OCI-LY7 (cell line): Measurements from ENCODE around the gene LCK. TPM values are rescaled to one million over a fixed set of nuclear protein-coding genes. Genes with fewer than 3 reads are reported as not detected.

ENCODE experiments used
- BruUV-seq: library from RNA; stranded (reverse); fragments of 400-500 nt; replicated peaks from 2 replicates; lab custom pipeline; 2021; lab: Mats Ljungman, UMichigan
- CTCF ChIA-PET: fragments of 300-600 bp; sonication (Branson Sonifier 250); formaldehyde crosslinking; loops from one replicate; lab custom pipeline; 2022; ENCODE audit warnings: antibody characterized with exemption; ENCODE audit not compliant: unreplicated experiment; lab: Charles Lee
- POLR2A ChIA-PET: fragments of 300-600 bp; sonication (Branson Sonifier 250); formaldehyde crosslinking; loops from one replicate; lab custom pipeline; 2022; ENCODE audit warnings: antibody characterized with exemption; lab: Charles Lee
- DNase-seq: peaks from one replicate; pipeline ENCODE4 v3.0.0-alpha.2; 2015; ENCODE audit warnings: low spot score
- H2AFZ ChIP-seq: fragments of 200-600 bp; sonication (generic), shearing (Covaris generic); 2 replicates; pipeline ENCODE4 v1.6.1; 2014; ENCODE audit warnings: mild to moderate bottlenecking, antibody characterized with exemption, low read length, moderate library complexity
- H3K27ac ChIP-seq: fragments of 200-600 bp; sonication (generic); 2 replicates; pipeline ENCODE4 v1.5.1; 2014; ENCODE audit warnings: mixed run types, low read depth, mild to moderate bottlenecking, moderate library complexity, low read length, inconsistent platforms; ENCODE audit not compliant: poor library complexity, severe bottlenecking
- H3K36me3 ChIP-seq: fragments of 200-600 bp; sonication (generic); 2 replicates; pipeline ENCODE4 v1.6.1; 2014; ENCODE audit warnings: mild to moderate bottlenecking, antibody characterized with exemption, low read length, moderate library complexity, mixed read lengths; ENCODE audit not compliant: insufficient read depth
- H3K4me1 ChIP-seq: fragments of 200-600 bp; sonication (generic); 2 replicates; pipeline ENCODE4 v1.5.1; 2014; ENCODE audit warnings: mild to moderate bottlenecking, low read length; ENCODE audit not compliant: insufficient read depth, poor library complexity, severe bottlenecking
- H3K4me2 ChIP-seq: fragments of 200-600 bp; sonication (generic); 2 replicates; pipeline ENCODE4 v1.6.1; 2014; ENCODE audit warnings: mild to moderate bottlenecking, low read length
- H3K4me3 ChIP-seq: fragments of 200-600 bp; sonication (generic); 2 replicates; pipeline ENCODE4 v1.5.1; 2014; ENCODE audit warnings: mild to moderate bottlenecking, low read depth, low read length; ENCODE audit not compliant: poor library complexity, severe bottlenecking
- H3K79me2 ChIP-seq: fragments of 200-600 bp; sonication (generic); 2 replicates; pipeline ENCODE4 v1.6.1; 2016; ENCODE audit warnings: low read depth, mild to moderate bottlenecking, low read length, moderate library complexity, mixed read lengths; ENCODE audit not compliant: insufficient read depth
- H3K9me2 ChIP-seq: fragments of 200-600 bp; sonication (generic); 2 replicates; pipeline ENCODE4 v1.6.1; 2016; ENCODE audit warnings: mild to moderate bottlenecking, low read length, mixed read lengths; ENCODE audit not compliant: insufficient read depth
- H3K9me3 ChIP-seq: fragments of 200-600 bp; sonication (generic); 2 replicates; pipeline ENCODE4 v1.6.1; 2014; ENCODE audit warnings: mild to moderate bottlenecking, mixed run types, low read length, mixed read lengths
- H4K20me1 ChIP-seq: fragments of 200-600 bp; sonication (generic); 2 replicates; pipeline ENCODE4 v1.6.1; 2014; ENCODE audit warnings: mild to moderate bottlenecking, antibody characterized with exemption, low read length, moderate library complexity, mixed read lengths; ENCODE audit not compliant: insufficient read depth
- EZH2phosphoT487 ChIP-seq: fragments of 200-600 bp; sonication (generic); IDR thresholded peaks from 2 replicates; pipeline ENCODE4 v1.6.1; 2018; ENCODE audit warnings: low read depth, borderline replicate concordance, mild to moderate bottlenecking, mixed run types, antibody characterized with exemption, low read length, moderate library complexity, mixed read lengths
- intact Hi-C: fragments of 100-400 bp; cut with micrococcal nuclease; formaldehyde crosslinking; loops from one replicate; pipeline ENCODE4 v1.10.0; 2022; ENCODE audit not compliant: unreplicated experiment
- total RNA-seq, 2 experiments: library from RNA; depleted of rRNA in 1 of 2; stranded (reverse); fragments of >200 nt in 1 of 2; shearing (Covaris generic) in 1 of 2; gene quantifications; 2 replicates each; pipeline ENCODE4 v1.2.3, GENCODE V29; 2014 to 2022
- TF ChIP-seq, protein P1 (sequence below): fragments of 200-600 bp; sonication (generic); conservative IDR thresholded peaks from 2 replicates; pipeline ENCODE4 v1.5.1; 2014; ENCODE audit warnings: mild to moderate bottlenecking, antibody characterized with exemption, low read length, moderate library complexity, mixed read lengths

Gene LCK
- total RNA-seq, 2 experiments from 2014 or later, result 146 to 218 TPM

GRCh38 chr1:32305310-32305709 is 54.2 kb downstream of the LCK start:
- Histone ChIP-seq H3K9me3 (peaks cover 22% of the 10 kb centered on the region), H3K9me2 (no peaks in the 10 kb centered on the region), H3K36me3 (peaks cover 95% of the 10 kb centered on the region), H4K20me1 (peaks cover 7% of the 10 kb centered on the region), H3K4me3 (no peak overlapping the region), H3K4me2 (no peak overlapping the region), H3K4me1 (peaks cover 36% of the 10 kb centered on the region), H3K27ac (no peak overlapping the region), H2AFZ (no peak overlapping the region), H3K79me2 (peaks cover 97% of the 10 kb centered on the region)
- TF ChIP-seq, protein P1, sequence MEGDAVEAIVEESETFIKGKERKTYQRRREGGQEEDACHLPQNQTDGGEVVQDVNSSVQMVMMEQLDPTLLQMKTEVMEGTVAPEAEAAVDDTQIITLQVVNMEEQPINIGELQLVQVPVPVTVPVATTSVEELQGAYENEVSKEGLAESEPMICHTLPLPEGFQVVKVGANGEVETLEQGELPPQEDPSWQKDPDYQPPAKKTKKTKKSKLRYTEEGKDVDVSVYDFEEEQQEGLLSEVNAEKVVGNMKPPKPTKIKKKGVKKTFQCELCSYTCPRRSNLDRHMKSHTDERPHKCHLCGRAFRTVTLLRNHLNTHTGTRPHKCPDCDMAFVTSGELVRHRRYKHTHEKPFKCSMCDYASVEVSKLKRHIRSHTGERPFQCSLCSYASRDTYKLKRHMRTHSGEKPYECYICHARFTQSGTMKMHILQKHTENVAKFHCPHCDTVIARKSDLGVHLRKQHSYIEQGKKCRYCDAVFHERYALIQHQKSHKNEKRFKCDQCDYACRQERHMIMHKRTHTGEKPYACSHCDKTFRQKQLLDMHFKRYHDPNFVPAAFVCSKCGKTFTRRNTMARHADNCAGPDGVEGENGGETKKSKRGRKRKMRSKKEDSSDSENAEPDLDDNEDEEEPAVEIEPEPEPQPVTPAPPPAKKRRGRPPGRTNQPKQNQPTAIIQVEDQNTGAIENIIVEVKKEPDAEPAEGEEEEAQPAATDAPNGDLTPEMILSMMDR, result no peak
- TF ChIP-seq EZH2phosphoT487, result no peak
- intact Hi-C loops, result no loop called here
- BruUV-seq, result TSS peak; percentile 10
- DNase-seq, result no peak
- ChIA-PET CTCF (no interaction called here), POLR2A (interaction anchor here (0.7 to 2.5 kb wide), 4 partner anchors 11 to 80 kb away, joined by 3 to 6 read pairs (median 4); no protein-coding TSS in a partner anchor)

DNA sequence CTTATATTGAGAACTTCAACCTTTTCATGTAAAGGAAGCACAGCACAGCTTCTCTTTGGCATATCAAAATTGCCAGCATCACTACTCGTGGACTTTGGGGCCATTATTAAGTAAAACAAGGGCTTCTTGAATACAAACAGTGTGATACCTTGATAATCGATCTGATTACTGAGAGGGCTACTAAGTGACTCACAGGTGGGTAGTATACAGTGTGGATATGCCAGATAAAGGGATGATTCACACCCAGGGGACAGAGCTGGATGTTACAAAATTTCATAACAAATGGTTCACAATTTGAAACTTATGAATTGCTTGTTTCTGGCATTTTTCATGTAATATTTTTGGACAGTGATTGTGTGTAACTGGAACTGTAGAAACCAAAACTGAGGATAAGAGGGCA is 56.3 kb downstream of the LCK start:
- intact Hi-C loops, result no loop called here
- H3K79me2 ChIP-seq, result peaks cover 99% of the 10 kb centered on the region
- H3K36me3 ChIP-seq, result peaks cover 96% of the 10 kb centered on the region
- no peak overlapping the region for H2AFZ ChIP-seq
- no peak overlapping the region for H3K4me3 ChIP-seq
- ChIA-PET CTCF (no interaction called here), POLR2A (interaction anchor here (0.6 to 2.5 kb wide), 6 partner anchors 9 to 58 kb away, joined by 4 to 13 read pairs (median 4); partner anchors contain the start of genes HDAC1 and MARCKSL1)
- peaks cover 22% of the 10 kb centered on the region for H3K9me3 ChIP-seq
- H3K4me1 ChIP-seq, result peaks cover 54% of the 10 kb centered on the region
- peak overlapping the region; percentile 2 for H3K27ac ChIP-seq
- TF ChIP-seq EZH2phosphoT487, result no peak
- peaks cover 7% of the 10 kb centered on the region for H4K20me1 ChIP-seq
- peak overlapping the region; percentile 31 for H3K4me2 ChIP-seq
- BruUV-seq, result no TSS peak
- H3K9me2 ChIP-seq, result no peaks in the 10 kb centered on the region
- DNase-seq, result no peak

- Histone ChIP-seq H3K4me3 (no peak overlapping the region), H3K36me3 (peaks cover 86% of the 10 kb centered on the region), H3K27ac (no peak overlapping the region), H4K20me1 (peaks cover 7% of the 10 kb centered on the region), H3K79me2 (peaks cover 99% of the 10 kb centered on the region), H3K9me2 (no peaks in the 10 kb centered on the region), H3K4me1 (peaks cover 68% of the 10 kb centered on the region), H3K4me2 (no peak overlapping the region), H3K9me3 (peaks cover 8% of the 10 kb centered on the region), H2AFZ (no peak overlapping the region)
- no TSS peak for BruUV-seq
- intact Hi-C loops, result no loop called here
- DNase-seq, result no peak
- ChIA-PET CTCF (no interaction called here), POLR2A (no interaction called here)
- TF ChIP-seq, protein P1, result no peak
- TF ChIP-seq EZH2phosphoT487, result no peak
Observed at GRCh38 chr1:32309960-32310359, 58.9 kb downstream of the LCK start.
